Amniotic epithelial cell (primary cell): ENCODE data around the gene MSANTD4.
"Not testable (repeated sequence)": the region's sequence is repeated elsewhere in the genome, so short reads cannot be mapped to it uniquely, and the experiment has no call there.

ENCODE experiments used
- DNase-seq: peaks from one replicate; pipeline ENCODE4 v3.0.0-alpha.2; 2010; ENCODE audit warnings: low read depth

Gene MSANTD4

GRCh38 chr11:106014035-106014434, 8.0 kb downstream of the MSANTD4 start:
- DNase-seq: no peak

- DNase-seq: peak; percentile 88
Measured at GRCh38 chr11:106012744-106013143, 9.3 kb downstream of the MSANTD4 start.

GRCh38 chr11:106011481-106011880, 10.6 kb downstream of the MSANTD4 start:
- DNase-seq: no peak

GRCh38 chr11:106003094-106003493, 18.9 kb downstream of the MSANTD4 start:
- DNase-seq: not testable (repeated sequence)

- no peak for DNase-seq
Measured at GRCh38 chr11:106001304-106002012, 20.6 kb downstream of the MSANTD4 start.

- no peak for DNase-seq
Measured at GRCh38 chr11:105991888-105992287, 30.2 kb downstream of the MSANTD4 start.

- no peak for DNase-seq
Measured at GRCh38 chr11:105989124-105989523, 32.9 kb downstream of the MSANTD4 start.

- no peak for DNase-seq
Measured at GRCh38 chr11:105988197-105988596, 33.8 kb downstream of the MSANTD4 start.

GRCh38 chr11:105986554-105986953, 35.5 kb downstream of the MSANTD4 start:
- DNase-seq: no peak

- no peak for DNase-seq
Measured at GRCh38 chr11:105979997-105980703, 41.9 kb downstream of the MSANTD4 start.

- DNase-seq: peak; percentile 17
Measured at GRCh38 chr11:105975128-105975527, 46.9 kb downstream of the MSANTD4 start.

- no peak for DNase-seq
Measured at GRCh38 chr11:105969756-105970155, 52.3 kb downstream of the MSANTD4 start.

- DNase-seq: peak; percentile 70
Measured at GRCh38 chr11:105968021-105968697, 53.9 kb downstream of the MSANTD4 start.

GRCh38 chr11:105960252-105961245, 61.5 kb downstream of the MSANTD4 start:
- no peak for DNase-seq
